DMS53 (cell line): Measurements from ENCODE around the gene NUDT4.

Source experiments
- DNase-seq: peaks from one replicate; lab custom pipeline; 2025; lab: John Stamatoyannopoulos, UW

The NUDT4 gene

DNA sequence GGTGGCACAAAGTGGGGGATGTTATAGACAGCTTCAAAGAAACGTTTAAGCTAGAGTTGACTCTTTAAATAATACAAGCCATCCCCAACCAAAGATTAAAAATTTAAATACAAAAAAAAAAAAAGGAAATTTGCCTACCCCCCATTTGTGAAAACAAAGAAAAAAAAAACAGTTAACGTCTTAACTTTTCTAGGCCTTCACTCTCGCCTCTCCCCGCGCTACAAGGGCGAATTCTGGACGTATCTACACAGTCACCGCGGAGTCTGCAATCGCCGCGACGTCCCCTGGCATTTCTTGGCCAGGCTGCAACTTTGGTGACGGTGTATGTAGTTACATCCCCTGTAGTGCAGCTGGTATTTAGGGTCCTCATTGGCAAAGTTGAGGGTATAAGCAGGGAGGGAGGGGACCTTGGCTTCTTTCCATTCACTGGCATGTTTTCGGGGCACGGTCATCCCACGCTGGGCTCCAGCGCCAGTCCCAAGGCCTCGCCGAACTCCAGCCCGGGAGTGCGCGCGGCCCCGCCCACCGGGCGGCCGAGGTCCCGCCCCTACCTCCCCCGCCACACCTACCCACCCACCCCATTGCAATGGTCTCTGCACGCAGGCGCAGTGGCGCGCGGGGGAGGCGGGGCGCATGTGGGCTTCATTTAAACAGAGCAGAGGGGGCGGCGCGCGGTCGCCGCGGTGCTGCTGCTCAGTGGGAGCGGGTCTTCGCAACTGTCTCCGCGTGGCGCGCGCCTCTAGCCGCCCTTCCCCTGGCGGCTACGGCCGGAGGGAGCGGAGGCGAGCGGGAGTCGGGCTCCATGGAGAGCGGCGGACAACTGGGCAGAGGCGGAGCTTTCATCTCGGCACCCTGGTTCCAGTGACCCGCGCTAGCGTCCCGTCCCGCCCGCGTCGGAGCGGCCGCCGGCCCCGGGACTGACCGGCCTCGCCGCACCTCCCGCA, at the start of gene NUDT4:
Gene NUDT4, plus strand, starts transcription at position 674 of the 944 bp plus-strand sequence. CDS start 398 bp downstream, outside the sequence.
- DNase-seq = peak; percentile 97

DNA sequence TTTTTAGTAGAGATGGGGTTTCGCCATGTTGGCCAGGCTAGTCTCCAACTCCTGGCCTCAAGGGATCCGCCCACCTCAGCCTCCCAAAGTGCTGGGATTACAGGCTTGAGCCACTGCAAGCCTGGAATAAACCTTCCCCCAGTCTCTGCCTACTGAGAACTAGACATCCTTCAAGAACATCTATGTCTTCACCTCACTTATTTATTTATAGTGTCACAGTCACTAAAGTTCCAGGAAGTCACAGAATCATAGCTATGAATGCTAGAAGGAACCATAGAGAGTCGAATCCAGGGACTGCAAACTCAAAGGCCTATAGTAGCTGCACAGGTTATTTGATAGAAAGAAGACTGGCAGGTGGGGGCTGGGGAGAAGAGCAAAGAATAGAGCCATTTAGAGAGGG, 44.7 kb upstream of the NUDT4 start:
- DNase-seq = no peak

DNA sequence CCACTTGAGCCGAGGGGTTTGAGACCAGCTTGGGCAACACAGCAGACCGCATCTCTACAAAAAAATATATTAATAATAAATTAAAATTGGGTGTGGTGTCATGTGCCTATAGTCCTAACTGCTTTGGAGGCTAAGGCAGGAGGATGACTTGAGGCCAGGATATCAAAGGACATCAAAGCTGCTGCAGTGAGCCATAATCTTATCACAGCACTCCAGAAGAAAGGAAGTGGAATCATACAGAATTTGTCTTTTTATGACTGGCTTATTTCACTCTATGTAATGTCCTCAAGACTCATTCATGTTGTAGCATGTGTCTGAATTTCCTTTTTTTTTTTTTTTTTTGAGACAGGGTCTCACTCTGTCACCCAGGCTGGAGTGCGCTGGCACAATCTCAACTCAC, 43.9 kb upstream of the NUDT4 start:
- no peak for DNase-seq

DNA sequence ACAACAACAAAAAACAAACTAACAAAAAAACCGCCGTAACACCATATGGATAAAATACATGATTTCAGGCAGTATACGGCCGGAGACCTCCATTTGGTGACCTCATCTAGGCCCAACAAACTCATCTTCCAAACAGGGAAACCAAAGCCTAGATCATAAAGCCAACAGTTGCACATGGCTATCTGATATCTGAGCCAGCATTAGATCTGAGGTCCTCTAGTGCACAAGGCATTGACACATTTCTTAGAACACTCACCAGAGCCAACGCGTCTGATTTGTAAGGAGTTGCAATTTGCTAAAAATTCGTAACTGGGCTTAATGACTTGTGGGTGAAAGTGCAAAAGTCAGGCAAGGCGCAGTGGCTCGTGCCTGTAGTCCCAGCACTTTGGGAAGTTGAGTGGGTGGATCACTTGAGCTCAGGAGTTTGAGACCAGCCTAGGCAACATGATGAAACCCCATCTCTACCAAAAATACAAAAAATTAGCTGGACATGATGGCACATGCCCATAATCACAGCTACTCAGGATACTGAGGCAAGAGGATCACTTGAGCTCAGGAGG, 42.0 kb upstream of the NUDT4 start:
- no peak for DNase-seq

DNA sequence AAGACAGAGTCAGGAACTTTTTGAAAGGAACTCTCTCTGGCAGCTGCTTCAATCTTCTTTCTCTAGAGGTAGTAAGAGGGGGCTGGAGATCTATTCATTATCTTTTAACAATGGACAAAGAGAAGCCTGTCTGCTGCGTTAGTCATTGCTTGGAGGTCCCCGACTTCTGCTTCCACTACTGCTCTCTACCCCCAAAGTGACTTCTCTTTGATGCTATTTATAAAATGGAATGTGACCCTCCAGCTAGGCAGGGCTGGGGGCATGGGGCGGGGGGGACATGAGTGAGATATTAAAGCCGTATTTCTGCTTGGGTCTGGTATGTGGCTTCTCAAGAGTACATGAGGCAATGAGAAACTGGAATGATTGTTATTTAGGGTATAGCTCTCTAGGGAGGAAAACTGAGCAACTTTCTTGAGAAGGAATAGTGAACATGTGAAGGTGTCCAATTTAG, 41.4 kb upstream of the NUDT4 start:
- DNase-seq = no peak

DNA sequence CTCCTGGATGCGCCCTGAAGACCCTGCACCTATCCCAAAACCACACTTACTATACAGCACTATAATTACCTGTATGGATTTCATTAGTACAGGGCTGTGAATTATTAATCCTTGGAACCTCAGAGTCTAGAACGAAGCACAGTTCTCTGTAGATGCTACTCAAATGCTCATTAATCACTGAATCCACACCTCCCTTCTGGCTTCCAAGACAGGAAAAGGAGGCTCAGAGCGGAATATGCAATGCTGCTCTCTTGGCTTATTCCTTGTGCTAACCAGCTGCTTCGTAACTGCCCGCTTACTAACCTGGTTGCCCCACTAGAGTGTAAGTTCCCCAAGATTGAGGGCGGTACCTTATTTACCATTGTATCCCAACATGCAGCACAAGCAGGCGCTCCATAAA, 39.1 kb upstream of the NUDT4 start:
- DNase-seq = no peak

DNA sequence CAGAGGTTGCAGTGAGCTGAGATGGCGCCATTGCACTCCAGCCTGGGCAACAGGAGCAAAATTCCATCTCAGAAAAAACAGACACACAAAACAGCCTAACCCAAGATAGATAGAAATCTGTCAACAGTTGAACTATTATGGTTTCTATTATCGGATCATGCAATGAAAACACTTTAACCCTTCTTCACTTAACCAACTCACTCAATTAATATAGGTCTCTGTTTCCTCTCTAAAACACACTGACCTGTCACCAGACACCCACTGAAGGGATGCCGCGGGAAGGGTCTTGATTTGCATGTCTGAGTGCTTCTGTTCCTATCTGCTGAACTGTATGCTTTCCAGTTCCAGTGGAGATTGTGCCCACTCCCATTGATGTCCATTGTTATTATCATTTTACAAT, 38.0 kb upstream of the NUDT4 start:
- DNase-seq = no peak

DNA sequence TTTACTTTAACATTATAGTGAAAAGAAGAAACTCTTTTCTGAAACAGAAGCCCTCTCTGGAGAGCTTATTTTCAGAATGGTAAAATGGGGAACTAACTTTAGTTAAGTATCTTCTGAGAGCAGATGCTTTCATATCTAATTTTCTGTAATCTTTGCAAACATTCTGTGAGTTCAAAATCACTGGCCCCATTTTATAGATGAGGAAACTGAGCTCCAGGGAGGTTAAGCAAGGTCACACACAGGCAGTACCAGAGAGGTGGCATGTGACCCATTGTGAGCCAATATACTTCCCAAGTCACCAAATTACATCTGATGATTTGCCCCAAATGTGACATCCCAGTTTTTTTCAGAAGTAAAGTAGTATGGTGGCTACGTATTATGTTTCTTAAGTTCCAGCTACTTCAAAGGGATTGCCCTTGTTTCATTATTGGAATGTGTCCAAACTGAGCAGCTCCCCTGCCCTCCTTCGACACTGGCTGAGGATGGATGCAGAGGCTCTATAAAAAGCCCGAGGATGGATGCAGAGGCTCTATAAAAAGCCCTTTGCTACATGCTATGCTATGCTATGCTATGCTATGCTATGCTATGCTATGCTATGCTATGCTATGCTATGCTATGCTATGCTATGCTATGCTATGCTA, 36.2 kb upstream of the NUDT4 start:
- no peak for DNase-seq

DNA sequence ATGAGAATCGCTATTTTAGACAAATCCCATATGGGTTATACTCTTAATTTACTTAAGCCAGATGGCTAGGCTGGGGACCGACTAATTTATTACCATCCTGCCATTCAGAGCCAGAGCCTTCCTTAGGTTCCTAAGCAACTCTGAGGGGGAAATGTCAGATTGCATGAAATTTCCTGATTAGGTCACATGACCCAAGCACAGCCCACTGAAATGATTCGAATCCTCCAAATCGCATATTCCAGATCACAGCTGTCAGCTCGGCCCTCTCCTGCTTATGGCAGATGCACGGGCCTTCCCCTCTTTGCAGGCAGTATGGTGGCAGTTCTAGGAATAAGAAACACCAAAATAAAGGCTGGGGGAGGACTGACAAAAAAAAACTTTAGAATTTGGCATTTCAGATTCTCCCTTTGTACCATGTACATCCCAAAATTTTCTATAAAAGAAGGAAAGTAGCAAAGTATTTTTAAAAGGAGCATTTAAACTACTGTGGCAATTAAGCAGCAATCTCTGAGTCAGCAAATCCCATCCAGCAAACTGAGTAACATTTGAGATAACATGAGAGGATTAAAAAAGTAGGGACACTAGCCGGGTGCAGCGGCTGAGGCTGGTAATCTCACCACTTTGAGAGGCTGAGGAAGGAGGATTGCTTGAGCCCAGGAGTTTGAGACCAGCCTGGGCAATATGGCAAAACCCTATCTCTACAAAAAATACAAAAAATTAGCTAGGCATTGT, 30.5 kb upstream of the NUDT4 start:
- no peak for DNase-seq

DNA sequence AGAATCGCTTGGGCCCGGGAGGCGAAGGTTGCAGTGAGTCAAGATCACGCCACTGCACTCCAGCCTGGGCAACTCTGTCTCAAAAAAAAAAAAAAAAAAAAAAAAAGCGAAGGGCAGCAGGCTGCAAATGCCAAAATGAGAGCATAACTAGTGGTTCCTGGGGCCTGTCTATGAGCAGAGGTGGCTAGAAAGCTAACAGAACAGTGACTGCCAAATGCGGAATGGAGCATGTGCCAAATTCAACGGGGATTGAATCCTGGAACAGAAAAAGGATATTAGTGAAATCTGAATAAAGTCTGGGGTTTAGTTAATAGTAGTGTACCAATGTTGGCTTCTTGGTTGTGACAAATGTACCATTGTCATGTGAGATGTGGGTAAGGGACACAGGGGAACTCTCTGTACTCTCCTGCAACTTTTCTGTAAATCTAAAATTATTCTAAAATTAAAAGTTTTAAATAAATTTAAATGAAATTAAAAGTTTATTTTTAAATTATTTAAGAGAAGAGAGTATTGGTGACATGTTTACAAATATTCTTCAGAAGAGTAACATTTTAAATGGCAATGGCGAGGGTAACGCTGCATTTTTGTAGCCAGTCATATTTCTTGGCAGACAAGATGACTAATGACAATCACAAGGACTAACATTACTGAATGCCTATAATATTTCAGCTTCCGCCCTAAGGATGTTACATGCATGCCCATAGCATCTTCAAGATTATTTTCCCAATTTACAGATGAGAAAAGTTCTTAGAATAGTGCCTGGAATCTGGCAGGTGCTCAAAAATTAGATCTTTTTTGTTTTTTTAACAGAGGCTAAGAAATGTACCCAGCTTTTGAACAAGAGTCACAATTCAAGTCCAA, 28.9 kb upstream of the NUDT4 start:
- DNase-seq = no peak

DNA sequence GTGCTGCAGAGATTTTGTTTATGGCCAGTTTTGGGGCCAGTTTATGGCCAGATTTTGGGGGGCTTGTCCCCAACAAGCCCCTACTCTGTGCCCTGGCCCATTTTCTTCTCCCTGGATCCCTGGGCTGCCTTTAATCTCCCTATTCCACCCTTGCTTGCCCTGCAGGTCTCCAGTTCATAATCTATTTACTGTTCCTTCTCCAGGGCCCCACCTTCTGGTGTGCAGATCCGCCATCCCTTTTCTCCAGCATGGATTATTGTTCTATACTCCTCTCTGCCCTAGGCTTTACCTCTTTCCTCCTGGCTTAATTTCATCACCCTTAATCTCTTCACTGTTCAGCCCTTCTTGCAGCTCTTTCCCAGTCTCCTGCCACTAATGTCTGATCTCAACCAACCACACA, 26.0 kb upstream of the NUDT4 start:
- DNase-seq = no peak

DNA sequence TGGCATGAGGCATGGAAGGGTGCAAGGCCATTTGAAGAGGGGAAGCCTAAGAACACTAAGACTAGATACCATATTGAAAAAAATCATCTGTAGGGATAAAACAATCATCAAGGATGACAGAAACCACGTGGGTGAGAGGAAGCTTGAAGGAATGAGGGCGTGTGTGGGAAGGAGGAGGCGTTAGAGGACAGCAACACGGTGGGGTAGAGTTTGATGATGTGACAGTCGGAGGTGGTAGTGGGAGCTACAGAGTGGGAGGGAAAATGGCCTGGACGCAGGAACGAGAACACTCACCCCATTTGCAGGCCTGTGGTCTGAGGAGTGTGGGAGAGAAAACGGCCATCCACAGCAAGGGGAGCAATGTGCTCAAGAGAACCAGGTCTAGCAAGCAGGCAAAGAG, 25.4 kb upstream of the NUDT4 start:
- DNase-seq = no peak

DNA sequence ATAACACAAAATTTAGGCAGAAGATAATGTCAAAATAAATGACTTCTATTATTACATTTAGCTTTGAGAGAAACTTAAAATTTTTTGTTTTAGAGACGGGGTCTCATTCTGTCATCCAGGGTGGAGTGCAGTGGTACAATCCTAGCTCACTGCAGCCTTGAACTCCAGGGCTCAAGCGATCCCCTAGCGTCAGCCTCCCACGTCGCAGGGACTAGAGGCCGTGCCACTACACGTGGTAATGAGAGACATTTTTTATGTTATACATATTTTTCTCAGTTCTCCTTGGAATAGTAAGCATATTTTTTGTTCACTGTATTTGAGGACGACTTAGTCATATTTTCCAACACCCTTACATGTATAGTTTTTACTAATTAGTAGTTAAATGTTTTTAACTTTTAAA, 21.5 kb upstream of the NUDT4 start:
- no peak for DNase-seq

DNA sequence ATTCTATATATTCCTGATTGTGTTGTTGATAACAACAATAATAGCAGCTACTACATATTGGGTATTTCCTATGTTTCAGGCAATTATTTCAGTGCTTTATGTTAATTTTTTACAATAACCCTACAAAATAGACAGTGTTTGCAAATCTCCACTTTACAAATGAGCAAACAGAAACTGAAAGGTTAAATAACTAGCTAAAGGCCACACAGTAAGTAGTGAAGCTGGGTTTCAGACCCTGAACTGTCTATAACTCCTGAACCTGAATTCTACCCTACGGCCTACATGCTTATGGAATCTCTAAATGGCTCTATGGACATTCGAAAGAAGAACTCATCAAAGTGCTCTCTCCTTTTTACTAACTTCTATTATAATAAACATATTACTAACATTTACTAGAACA, 19.7 kb upstream of the NUDT4 start:
- DNase-seq = no peak

DNA sequence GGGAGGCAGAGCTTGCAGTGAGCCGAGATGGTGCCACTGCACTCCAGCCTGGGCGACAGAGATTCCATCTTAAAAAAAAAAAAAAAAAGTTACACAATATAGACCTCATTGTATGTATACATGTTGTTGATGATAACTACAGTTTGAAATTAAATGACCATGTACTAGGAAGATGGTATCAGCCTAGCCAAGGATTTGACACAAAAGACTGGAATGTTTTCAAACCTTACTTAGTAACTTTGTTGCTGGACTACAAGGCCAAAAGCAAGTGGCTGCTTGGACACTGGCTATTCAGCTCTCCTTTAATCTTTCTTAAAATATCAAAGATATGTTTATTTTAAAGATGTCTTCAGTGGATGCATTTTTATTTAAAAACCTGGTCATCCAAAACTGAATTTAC, 18.9 kb upstream of the NUDT4 start:
- no peak for DNase-seq

DNA sequence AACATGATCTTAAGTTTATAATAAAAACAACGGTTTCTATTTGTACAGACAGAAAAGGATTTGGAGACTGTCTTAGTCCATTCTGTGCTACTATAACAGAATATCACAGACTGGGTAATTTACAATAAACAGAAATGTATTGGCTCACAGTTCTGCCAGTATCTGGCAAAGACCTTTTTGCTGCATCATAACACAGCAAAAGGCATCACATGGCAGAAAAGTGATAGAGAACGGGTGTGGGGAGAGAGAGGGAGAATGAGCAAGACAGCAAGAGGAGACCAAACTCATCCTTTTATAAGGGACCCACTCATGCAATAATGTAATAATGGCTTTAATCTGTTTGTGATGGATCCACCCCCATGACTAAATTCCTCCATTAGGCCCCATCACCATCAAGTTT, 17.0 kb upstream of the NUDT4 start:
- DNase-seq = no peak

DNA sequence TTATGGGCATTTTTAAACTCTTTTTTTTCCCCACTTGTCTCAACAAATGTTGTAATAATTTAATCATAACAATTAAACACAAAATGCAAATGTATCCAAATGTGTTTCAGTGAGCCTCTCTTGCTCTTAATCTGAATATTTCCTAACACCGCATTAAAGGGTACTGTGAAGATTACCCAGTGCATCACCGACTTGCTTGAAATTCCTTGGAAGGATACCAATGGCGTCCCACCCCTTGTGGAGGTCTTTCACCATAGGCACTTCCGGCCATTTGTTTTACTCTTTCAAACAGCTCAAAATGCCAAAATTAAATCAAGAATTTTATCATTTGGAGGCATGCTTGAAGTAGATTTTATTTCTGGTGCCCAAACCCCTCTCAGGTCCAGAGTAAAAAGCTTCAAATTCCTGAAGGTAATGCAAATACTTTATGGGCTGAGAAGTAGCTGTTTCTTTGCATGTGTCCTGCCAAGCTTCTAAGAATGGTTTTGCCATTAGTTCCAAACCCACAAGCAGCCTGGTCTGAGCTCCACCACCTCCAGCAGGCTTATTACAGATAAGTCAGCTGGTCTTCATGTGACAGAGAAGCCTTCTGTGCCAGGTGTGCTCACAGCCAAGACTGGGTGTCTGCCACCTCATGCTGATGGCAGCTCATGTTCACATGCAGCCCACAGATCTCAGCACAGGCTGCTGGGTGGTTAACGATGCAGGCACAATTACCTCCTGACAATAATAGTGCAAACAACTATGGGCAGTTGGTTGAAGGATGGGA, 16.4 kb upstream of the NUDT4 start:
- peak; percentile 32 for DNase-seq

DNA sequence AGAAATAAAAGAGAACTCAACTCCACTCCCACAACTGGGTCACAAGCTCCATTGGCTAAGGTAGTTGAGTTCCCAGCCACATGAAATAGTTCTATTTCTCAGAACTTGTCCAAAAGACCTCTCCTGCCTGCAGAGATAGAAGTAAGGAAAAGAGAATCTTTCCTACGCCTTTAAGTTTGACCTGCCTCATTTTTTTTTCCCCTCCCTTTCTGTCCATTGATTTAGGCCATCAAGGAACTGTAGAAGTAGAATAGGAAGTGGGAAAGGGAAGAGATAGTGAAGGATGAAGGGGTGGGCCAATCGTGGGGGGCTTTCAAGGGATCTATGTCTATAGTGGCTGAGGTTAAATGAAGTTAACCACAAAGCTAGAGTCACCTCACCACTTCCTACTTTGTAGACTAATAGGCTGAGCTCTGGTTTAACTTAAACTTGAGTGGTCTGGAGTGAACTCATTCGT, 13.9 kb upstream of the NUDT4 start:
- DNase-seq = no peak

DNA sequence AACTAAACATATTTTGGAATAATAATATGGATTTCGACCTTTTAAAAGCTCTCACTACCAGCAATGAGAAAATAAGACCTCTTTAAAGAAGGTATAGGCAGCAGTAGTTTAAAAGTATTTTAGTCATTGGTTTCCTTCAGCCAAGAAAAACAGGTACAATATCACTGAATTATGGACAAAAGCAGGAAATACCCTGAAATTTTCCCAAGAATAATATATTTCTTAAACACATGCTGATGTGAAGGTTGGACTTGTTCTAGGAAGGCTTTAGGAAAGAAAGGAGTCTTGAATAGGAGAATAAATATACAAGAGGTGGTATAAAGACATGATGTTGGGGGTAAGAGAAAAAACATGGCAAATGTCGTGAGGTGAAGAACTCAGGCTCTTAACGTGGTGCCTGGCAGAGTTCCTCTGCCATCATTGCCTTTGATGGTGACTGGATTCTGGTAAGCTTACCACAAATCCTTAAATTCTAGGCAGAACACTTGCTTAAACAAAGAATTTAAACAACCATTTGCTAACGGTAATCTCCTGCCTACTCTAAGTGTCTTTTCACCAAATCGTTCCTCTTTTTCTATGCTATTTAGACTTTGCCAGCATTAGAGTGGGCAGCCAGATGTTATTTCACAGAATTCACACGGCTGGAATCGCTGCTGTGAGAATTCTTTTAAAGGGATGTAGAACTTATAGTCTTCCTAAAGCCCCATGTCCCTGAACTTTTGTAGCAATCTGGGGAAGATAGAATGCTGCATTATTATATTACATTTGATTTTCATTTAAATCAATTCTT, 11.9 kb upstream of the NUDT4 start:
- no peak for DNase-seq

DNA sequence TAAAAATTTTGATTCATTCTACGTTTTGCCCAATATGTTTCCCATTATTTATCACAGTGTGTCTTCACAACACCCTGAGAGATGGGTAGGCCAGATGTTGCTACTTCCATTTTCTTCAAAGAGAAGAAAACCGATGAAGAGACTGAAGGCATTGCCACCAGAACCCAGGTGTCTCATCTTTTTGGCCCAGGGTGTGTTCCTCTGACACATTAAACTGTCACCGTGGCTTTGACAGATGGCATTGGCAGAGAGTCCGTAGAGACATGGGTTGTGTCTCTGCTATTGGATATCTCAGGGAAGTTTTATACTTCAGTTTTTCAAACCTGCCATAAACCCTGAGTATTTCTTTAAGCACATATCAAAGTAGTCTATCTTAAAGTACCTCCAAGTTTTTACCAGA, 11.3 kb upstream of the NUDT4 start:
- DNase-seq = no peak
